GM12875 (cell line): ENCODE measurements around the gene KCNT2.

ENCODE experiments used
- H3K4me3 ChIP-seq: one replicate; pipeline ENCODE4 v1.5.1; 2011; ENCODE audit warnings: low read depth, low read length, control low read depth
- TF ChIP-seq, protein P1 (sequence below): IDR thresholded peaks from 2 replicates; pipeline ENCODE4 v1.5.1; 2011; ENCODE audit warnings: low read depth, mild to moderate bottlenecking, control low read depth, inconsistent platforms, low read length, moderate library complexity, borderline replicate concordance; ENCODE audit not compliant: insufficient read depth

KCNT2 gene

DNA sequence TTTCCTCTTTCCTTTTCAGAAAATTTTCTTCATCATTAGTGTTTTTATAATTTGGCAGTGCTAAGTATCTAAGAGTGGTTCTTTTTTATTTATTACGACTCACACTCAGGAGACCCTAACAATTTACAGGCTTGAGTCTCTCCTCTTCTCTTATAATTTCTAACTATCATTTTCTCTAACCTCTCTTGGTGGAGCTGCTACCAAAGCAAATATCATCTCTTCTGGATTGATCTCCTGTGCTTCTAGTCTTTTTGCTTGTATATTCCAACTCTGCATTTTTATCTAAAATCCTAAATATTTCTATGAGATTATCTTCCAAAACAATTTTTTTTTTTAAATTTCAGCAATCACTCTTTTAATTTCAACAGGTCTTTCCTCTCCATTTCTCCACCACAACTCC is 250.3 kb downstream of the KCNT2 start:
- TF ChIP-seq, protein P1, sequence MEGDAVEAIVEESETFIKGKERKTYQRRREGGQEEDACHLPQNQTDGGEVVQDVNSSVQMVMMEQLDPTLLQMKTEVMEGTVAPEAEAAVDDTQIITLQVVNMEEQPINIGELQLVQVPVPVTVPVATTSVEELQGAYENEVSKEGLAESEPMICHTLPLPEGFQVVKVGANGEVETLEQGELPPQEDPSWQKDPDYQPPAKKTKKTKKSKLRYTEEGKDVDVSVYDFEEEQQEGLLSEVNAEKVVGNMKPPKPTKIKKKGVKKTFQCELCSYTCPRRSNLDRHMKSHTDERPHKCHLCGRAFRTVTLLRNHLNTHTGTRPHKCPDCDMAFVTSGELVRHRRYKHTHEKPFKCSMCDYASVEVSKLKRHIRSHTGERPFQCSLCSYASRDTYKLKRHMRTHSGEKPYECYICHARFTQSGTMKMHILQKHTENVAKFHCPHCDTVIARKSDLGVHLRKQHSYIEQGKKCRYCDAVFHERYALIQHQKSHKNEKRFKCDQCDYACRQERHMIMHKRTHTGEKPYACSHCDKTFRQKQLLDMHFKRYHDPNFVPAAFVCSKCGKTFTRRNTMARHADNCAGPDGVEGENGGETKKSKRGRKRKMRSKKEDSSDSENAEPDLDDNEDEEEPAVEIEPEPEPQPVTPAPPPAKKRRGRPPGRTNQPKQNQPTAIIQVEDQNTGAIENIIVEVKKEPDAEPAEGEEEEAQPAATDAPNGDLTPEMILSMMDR, result no peak
- H3K4me3 ChIP-seq, result no peak overlapping the region

- no peak overlapping the region for H3K4me3 ChIP-seq
- TF ChIP-seq, protein P1, result no peak
Observed at GRCh38 chr1:196355206-196355786, 252.9 kb downstream of the KCNT2 start.

- no peak overlapping the region for H3K4me3 ChIP-seq
- TF ChIP-seq, protein P1, result no peak
Observed at GRCh38 chr1:196344453-196344852, 263.8 kb downstream of the KCNT2 start.

GRCh38 chr1:196324345-196324744 is 283.9 kb downstream of the KCNT2 start:
- TF ChIP-seq, protein P1, result no peak
- no peak overlapping the region for H3K4me3 ChIP-seq

GRCh38 chr1:196323869-196324268 is 284.4 kb downstream of the KCNT2 start:
- TF ChIP-seq, protein P1, result no peak
- no peak overlapping the region for H3K4me3 ChIP-seq

DNA sequence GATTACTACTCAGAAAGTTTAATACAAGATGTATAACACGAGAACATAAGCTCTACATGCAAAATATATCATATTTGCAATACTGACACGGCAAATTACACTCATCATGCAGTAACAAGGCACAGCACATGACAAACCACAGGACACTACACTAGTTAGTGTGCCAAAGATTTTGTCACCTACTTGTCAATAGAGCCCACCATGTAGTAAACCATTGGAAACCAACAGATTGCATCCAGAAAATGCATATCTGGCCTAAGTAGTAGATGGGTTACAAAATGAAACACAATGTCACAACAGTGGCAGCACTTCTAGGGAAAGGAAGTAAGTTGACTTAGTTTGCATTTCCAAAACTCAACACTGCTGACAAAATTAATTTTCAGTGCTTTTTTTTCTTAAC is 288.9 kb downstream of the KCNT2 start:
- TF ChIP-seq, protein P1, result no peak
- H3K4me3 ChIP-seq, result no peak overlapping the region
